ENCODE measurements around the gene USP54. TPM values are rescaled to one million over a fixed set of nuclear protein-coding genes. Genes with fewer than 3 reads are reported as not detected.
"Not testable (repeated sequence)": the region's sequence is repeated elsewhere in the genome, so short reads cannot be mapped to it uniquely, and the experiment has no call there.

The USP54 gene
- polyA plus RNA-seq, 1 of the 3 experiments (the other 2 are of a cell fraction) = 6.5 TPM

- peaks cover 0 to 4% of the 10 kb centered on the region in 2 experiments; a peak in 3 of 4 replicates for H3K4me1 ChIP-seq (ENCODE audit: control insufficient read depth in 1 of 2, insufficient read depth in 2 of 2, low read depth in 1 of 2, low read length in 1 of 2)
- CTCF ChIA-PET = interaction anchor here (1.0 to 3.9 kb wide), 4 partner anchors 19 to 96 kb away, joined by 3 to 19 read pairs (median 6); no protein-coding TSS in a partner anchor
- WGBS (ENCODE audit: low lambda C conversion rate) = 2% methylated on average over 41 of the region's 46 CpGs
Measured at GRCh38 chr10:73625004-73625883, 34.1 kb upstream of the USP54 start.

GRCh38 chr10:73623056-73623455 is 31.9 kb upstream of the USP54 start:
- Histone ChIP-seq H2AFZ (ENCODE audit: low read depth) (no peak overlapping the region), H3K9me3 (no peaks in the 10 kb centered on the region), H3K9ac (no peak overlapping the region), H3K27me3 (ENCODE audit: insufficient read depth) (no peaks in the 10 kb centered on the region), H3F3A (replicated peaks; ENCODE audit: insufficient read depth) (peaks cover 12% of the 10 kb centered on the region), H3K4me2 (no peak overlapping the region), H3K36me3 (replicated peaks in 1 of 2; ENCODE audit: control insufficient read depth in 1 of 2, insufficient read depth in 2 of 2, low read length in 1 of 2) (no peaks in the 10 kb centered on the region), H4K20me1 (ENCODE audit: insufficient read depth) (no peaks in the 10 kb centered on the region), H3K4me1 (ENCODE audit: control insufficient read depth in 1 of 2, insufficient read depth in 2 of 2, low read depth in 1 of 2, low read length in 1 of 2) (peaks cover 0 to 4% of the 10 kb centered on the region in 2 experiments; a peak in 3 of 4 replicates), H3K4me3 (ENCODE audit: low read depth in 2 of 2, low read length in 1 of 2) (no peak overlapping the region), H3K79me2 (ENCODE audit: insufficient read depth) (peaks cover 41% of the 10 kb centered on the region), H3K27ac (ENCODE audit: low read depth in 2 of 2, low read length in 1 of 2) (no peak overlapping the region), H3K9me2 (no peaks in the 10 kb centered on the region)
- no peak for DNase-seq
- 98% methylated on average over 4 of the region's 4 CpGs for WGBS (ENCODE audit: low lambda C conversion rate)
- ChIA-PET POLR2A (no interaction called here), CTCF (interaction anchor here (0.9 to 1.2 kb wide), 2 partner anchors 12 to 93 kb away, joined by 3 read pairs; no protein-coding TSS in a partner anchor)
- no peak for TF ChIP-seq GATA2 (CRISPR knock-in tag; IDR thresholded peaks at IDR 0.05)
- no peak for TF ChIP-seq RAD21 (IDR thresholded peaks at IDR 0.05; ENCODE audit: low read length)
- no peak for TF ChIP-seq SMC3 (IDR thresholded peaks at IDR 0.05; ENCODE audit: low read depth, low read length)
- no peak for TF ChIP-seq FOSL2 (IDR thresholded peaks at IDR 0.05; ENCODE audit: borderline replicate concordance, low read depth)
- TF ChIP-seq FOXJ3 (CRISPR knock-in tag; IDR thresholded peaks at IDR 0.05) = no peak

More at GRCh38 chr10:73625004-73625883, 34.1 kb upstream of the USP54 start:
- Histone ChIP-seq H3K9me2 (no peaks in the 10 kb centered on the region), H3K4me3 (ENCODE audit: low read depth in 2 of 2, low read length in 1 of 2) (peak overlapping the region; percentile 72 to 93), H3K27ac (ENCODE audit: low read depth in 2 of 2, low read length in 1 of 2) (peak overlapping the region; percentile 72 to 85), H3F3A (replicated peaks; ENCODE audit: insufficient read depth) (peaks cover 12% of the 10 kb centered on the region), H3K36me3 (replicated peaks in 1 of 2; ENCODE audit: control insufficient read depth in 1 of 2, insufficient read depth in 2 of 2, low read length in 1 of 2) (no peaks in the 10 kb centered on the region), H3K79me2 (ENCODE audit: insufficient read depth) (peaks cover 41% of the 10 kb centered on the region), H3K9me3 (no peaks in the 10 kb centered on the region), H4K20me1 (ENCODE audit: insufficient read depth) (no peaks in the 10 kb centered on the region), H3K9ac (peak overlapping the region; percentile 97), H3K27me3 (ENCODE audit: insufficient read depth) (no peaks in the 10 kb centered on the region), H2AFZ (ENCODE audit: low read depth) (peak overlapping the region; percentile 86), H3K4me2 (peak overlapping the region; percentile 79)
- peak; percentile 73 for DNase-seq
- TF ChIP-seq YY1 (IDR thresholded peaks at IDR 0.05; ENCODE audit: low read depth) = peak; percentile 42; the same call in 1 of the 2 replicates
- TF ChIP-seq FOXJ3 (CRISPR knock-in tag; IDR thresholded peaks at IDR 0.05) = no peak
- TF ChIP-seq MAX (IDR thresholded peaks at IDR 0.05; ENCODE audit: low read depth) = peak; percentile 33; the same call in 1 of the 2 replicates
- POLR2A ChIA-PET = interaction anchor here (0.8 to 0.9 kb wide), 2 partner anchors 8 to 22 kb away, joined by 3 read pairs; no protein-coding TSS in a partner anchor

- CTCF ChIA-PET = interaction anchor here (1.4 kb wide), 1 partner anchor 91 kb away, joined by 3 read pairs; no protein-coding TSS in a partner anchor
- H3K9me3 ChIP-seq; H2AFZ ChIP-seq (ENCODE audit: low read depth); H3K27ac ChIP-seq (ENCODE audit: low read depth in 2 of 2, low read length in 1 of 2); H3K9me2 ChIP-seq; H3K9ac ChIP-seq; H3K4me2 ChIP-seq; H3K4me1 ChIP-seq (ENCODE audit: control insufficient read depth in 1 of 2, insufficient read depth in 2 of 2, low read depth in 1 of 2, low read length in 1 of 2); DNase-seq; POLR2A ChIA-PET; H3K36me3 ChIP-seq (replicated peaks in 1 of 2; ENCODE audit: control insufficient read depth in 1 of 2, insufficient read depth in 2 of 2, low read length in 1 of 2); H3K27me3 ChIP-seq (ENCODE audit: insufficient read depth); H4K20me1 ChIP-seq (ENCODE audit: insufficient read depth); H3K4me3 ChIP-seq (ENCODE audit: low read depth in 2 of 2, low read length in 1 of 2): not testable (repeated sequence)
- H3F3A ChIP-seq (replicated peaks; ENCODE audit: insufficient read depth) = peaks cover 12% of the 10 kb centered on the region
- 94% methylated on average over 8 of the region's 12 CpGs for WGBS (ENCODE audit: low lambda C conversion rate)
- peaks cover 30% of the 10 kb centered on the region for H3K79me2 ChIP-seq (ENCODE audit: insufficient read depth)
Measured at GRCh38 chr10:73620974-73621373, 29.8 kb upstream of the USP54 start.

GRCh38 chr10:73617143-73617542 is 26.0 kb upstream of the USP54 start:
- H3K9me2 ChIP-seq; H3K4me1 ChIP-seq (ENCODE audit: control insufficient read depth in 1 of 2, insufficient read depth in 2 of 2, low read depth in 1 of 2, low read length in 1 of 2); H3F3A ChIP-seq (replicated peaks; ENCODE audit: insufficient read depth); H3K27me3 ChIP-seq (ENCODE audit: insufficient read depth); DNase-seq; H3K27ac ChIP-seq (ENCODE audit: low read depth in 2 of 2, low read length in 1 of 2); H3K79me2 ChIP-seq (ENCODE audit: insufficient read depth); H3K4me2 ChIP-seq; CTCF ChIA-PET; H3K9me3 ChIP-seq; H4K20me1 ChIP-seq (ENCODE audit: insufficient read depth); H3K36me3 ChIP-seq (replicated peaks in 1 of 2; ENCODE audit: control insufficient read depth in 1 of 2, insufficient read depth in 2 of 2, low read length in 1 of 2); H3K4me3 ChIP-seq (ENCODE audit: low read depth in 2 of 2, low read length in 1 of 2); H2AFZ ChIP-seq (ENCODE audit: low read depth); H3K9ac ChIP-seq: not testable (repeated sequence)
- WGBS (ENCODE audit: low lambda C conversion rate) = 97% methylated on average over 8 of the region's 8 CpGs
- POLR2A ChIA-PET = interaction anchor here (0.6 kb wide), 1 partner anchor 8 kb away, joined by 3 read pairs; no protein-coding TSS in a partner anchor
